ENCODE measurements around the gene M6PR. TPM values are rescaled to one million over a fixed set of nuclear protein-coding genes. Genes with fewer than 3 reads are reported as not detected.

The M6PR gene
- total RNA-seq, result 100 to 1,000 TPM; 226 to 247 TPM
- polyA plus RNA-seq, result 100 to 1,000 TPM; 363 to 502 TPM

- Histone ChIP-seq H3K27ac (ENCODE audit: low read depth, low read length) (peak within 1 kb of the TSS; percentile 96), H3K4me3 (ENCODE audit: low read length in 2 of 2) (peak within 1 kb of the TSS; percentile 96 to 99), H3K36me3 (ENCODE audit: insufficient read depth, low read length) (peaks cover 11% of the 10 kb centered on the region), H3K4me1 (ENCODE audit: insufficient read depth, low read length) (peaks cover 64% of the 10 kb centered on the region), H3K9me3 (ENCODE audit: control insufficient read depth in 1 of 2, low read length in 2 of 2) (no peaks in the 10 kb centered on the region), H3K27me3 (ENCODE audit: insufficient read depth, low read length) (no peaks in the 10 kb centered on the region)
- Mint-ChIP-seq H3K4me1 (peaks cover 51 to 84% (median 65%) of the 10 kb centered on the region in 4 donors), H3K9me3 (peaks cover 0 to 6% (median 0%) of the 10 kb centered on the region in 8 donors), H3K27me3 (no peaks in the 10 kb centered on the region), H3K36me3 (peaks cover 4 to 46% of the 10 kb centered on the region in 2 donors), H3K27ac (peak within 1 kb of the TSS; percentile 87 to 99 (median 95)), H3K4me3 (peak within 1 kb of the TSS; percentile 86 to 97 (median 96))
- peak; percentile 89 to 92 (median 91) for DNase-seq
- ChIA-PET CTCF (ENCODE audit: partially characterized antibody) (interaction anchor here (0.7 to 13.9 kb wide), 29 partner anchors 11 to 405 kb away, joined by 3 to 561 read pairs (median 5); partner anchors contain the start of gene PHC1), POLR2A (ENCODE audit: partially characterized antibody) (interaction anchor here (0.6 to 10.1 kb wide), 27 partner anchors 11 to 758 kb away, joined by 3 to 492 read pairs (median 10); partner anchors contain the start of genes PHC1 and RIMKLB)
- intact Hi-C loops (cut with micrococcal nuclease), result loop anchor here (1.0 to 5.0 kb wide), 8 partner anchors 35 to 305 kb away; partner anchors contain the start of genes KLRG1, PHC1 and RIMKLB
These were observed at the start of gene M6PR for GRCh38 chr12:8949342-8950220. TSS of gene M6PR (minus strand) at chr12:8949645. CDS start at chr12:8946404, 3,241 bp downstream.

DNA sequence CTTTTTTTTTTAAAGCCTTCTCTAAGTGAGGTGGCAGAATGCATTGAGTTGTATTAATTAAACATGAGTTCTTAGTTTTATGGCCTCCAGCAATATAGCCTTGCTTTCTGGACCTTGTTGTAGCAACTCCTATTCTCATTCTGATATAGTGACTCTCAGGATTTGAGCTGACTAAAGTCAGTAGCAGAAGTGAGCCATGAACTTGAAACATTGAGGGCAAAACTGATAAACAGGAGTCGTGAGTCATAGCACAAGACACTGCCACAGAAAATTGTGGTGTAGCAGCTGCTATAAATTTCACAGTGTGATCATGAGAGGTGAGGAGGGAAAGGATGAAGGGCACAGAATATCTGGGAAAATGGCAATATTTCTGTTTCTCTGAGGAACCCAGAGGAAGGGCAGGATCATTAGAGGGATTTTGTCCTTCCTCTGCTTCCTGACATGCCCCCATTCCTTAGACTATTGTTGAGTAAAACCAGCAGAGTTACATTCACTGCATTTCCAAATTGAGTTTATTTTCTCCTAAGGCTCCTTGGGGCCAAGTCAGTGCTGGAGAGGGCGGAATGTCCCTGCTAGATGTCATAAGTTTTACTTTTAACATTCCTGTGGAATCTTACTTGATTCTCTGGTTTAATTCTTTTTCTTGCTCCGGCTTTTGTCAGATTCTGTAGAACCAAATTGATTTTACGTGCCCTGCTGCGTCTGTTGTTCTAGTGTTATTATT, 47.4 kb upstream of the M6PR start:
- H3K4me1 Mint-ChIP-seq, result peaks cover 51 to 82% (median 67%) of the 10 kb centered on the region in 4 donors
- H3K4me3 ChIP-seq (ENCODE audit: low read length in 2 of 2), result no peak overlapping the region
- no peaks in the 10 kb centered on the region for H3K27me3 Mint-ChIP-seq
- peak overlapping the region in 7 of 8 donors; percentile 66 to 95 (median 79) for H3K4me3 Mint-ChIP-seq
- H3K36me3 ChIP-seq (ENCODE audit: insufficient read depth, low read length), result no peaks in the 10 kb centered on the region
- H3K27ac ChIP-seq (ENCODE audit: low read depth, low read length), result peak overlapping the region; percentile 27
- H3K9me3 ChIP-seq (ENCODE audit: control insufficient read depth in 1 of 2, low read length in 2 of 2), result no peaks in the 10 kb centered on the region
- no peaks in the 10 kb centered on the region for H3K27me3 ChIP-seq (ENCODE audit: insufficient read depth, low read length)
- ChIA-PET POLR2A (ENCODE audit: partially characterized antibody) (interaction anchor here (0.6 to 2.8 kb wide), 15 partner anchors 9 to 367 kb away, joined by 3 to 32 read pairs (median 6); partner anchors contain the start of gene M6PR), CTCF (ENCODE audit: partially characterized antibody) (interaction anchor here (0.9 to 3.0 kb wide), 5 partner anchors 10 to 46 kb away, joined by 3 to 13 read pairs (median 4); no protein-coding TSS in a partner anchor)
- H3K4me1 ChIP-seq (ENCODE audit: insufficient read depth, low read length), result peaks cover 80% of the 10 kb centered on the region
- peak overlapping the region; percentile 71 to 93 (median 88) for H3K27ac Mint-ChIP-seq
- intact Hi-C loops (cut with micrococcal nuclease), result loop anchor here (1.0 kb wide), 3 partner anchors 28 to 46 kb away; no protein-coding TSS in a partner anchor
- peak in 4 of 5 donors; percentile 4 to 46 (median 16) for DNase-seq
- peaks cover 0 to 3% (median 0%) of the 10 kb centered on the region in 8 donors for H3K9me3 Mint-ChIP-seq
- H3K36me3 Mint-ChIP-seq, result peaks cover 51 to 66% of the 10 kb centered on the region in 2 donors

GRCh38 chr12:8995021-8995775, 45.8 kb upstream of the M6PR start:
- no peak for DNase-seq
- Mint-ChIP-seq H3K4me1 (peaks cover 45 to 74% (median 61%) of the 10 kb centered on the region in 4 donors), H3K4me3 (peak overlapping the region; percentile 68 to 95 (median 86)), H3K27me3 (no peaks in the 10 kb centered on the region), H3K36me3 (peaks cover 42 to 55% of the 10 kb centered on the region in 2 donors), H3K9me3 (peaks cover 0 to 3% (median 0%) of the 10 kb centered on the region in 8 donors), H3K27ac (peak overlapping the region; percentile 87 to 91 (median 88))
- Histone ChIP-seq H3K4me3 (ENCODE audit: low read length in 2 of 2) (peak overlapping the region in 1 of 2 donors; percentile 12), H3K9me3 (ENCODE audit: control insufficient read depth in 1 of 2, low read length in 2 of 2) (no peaks in the 10 kb centered on the region), H3K36me3 (ENCODE audit: insufficient read depth, low read length) (no peaks in the 10 kb centered on the region), H3K27ac (ENCODE audit: low read depth, low read length) (peak overlapping the region; percentile 27), H3K27me3 (ENCODE audit: insufficient read depth, low read length) (no peaks in the 10 kb centered on the region), H3K4me1 (ENCODE audit: insufficient read depth, low read length) (peaks cover 82% of the 10 kb centered on the region)
- ChIA-PET POLR2A (ENCODE audit: partially characterized antibody) (interaction anchor here (1.3 to 2.8 kb wide), 5 partner anchors 15 to 44 kb away, joined by 4 to 32 read pairs (median 11); partner anchors contain the start of gene M6PR), CTCF (ENCODE audit: partially characterized antibody) (interaction anchor here (1.3 kb wide), 1 partner anchor 12 kb away, joined by 3 read pairs; no protein-coding TSS in a partner anchor)
- intact Hi-C loops (cut with micrococcal nuclease), result no loop called here

DNA sequence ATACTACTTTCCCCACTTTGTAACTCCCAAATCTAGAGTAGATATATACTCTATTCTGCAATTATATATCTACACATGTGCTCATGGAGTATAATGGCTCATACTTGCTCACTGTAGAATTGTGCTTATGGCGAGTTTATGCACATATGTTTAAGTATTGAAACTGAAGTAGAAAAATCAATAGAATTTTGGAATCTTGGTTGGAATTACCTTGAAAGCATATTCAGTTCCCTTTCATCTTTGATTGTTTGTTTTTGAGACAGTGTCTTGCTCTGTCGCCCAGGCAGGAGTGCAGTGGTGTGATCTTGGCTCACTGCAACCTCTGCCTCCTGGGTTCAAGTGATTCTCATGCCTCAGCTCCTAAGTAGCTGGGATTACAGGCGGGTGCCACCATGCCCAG, 44.4 kb upstream of the M6PR start:
- ChIA-PET CTCF (ENCODE audit: partially characterized antibody) (interaction anchor here (1.0 to 1.9 kb wide), 3 partner anchors 41 to 45 kb away, joined by 3 to 6 read pairs (median 6); no protein-coding TSS in a partner anchor), POLR2A (ENCODE audit: partially characterized antibody) (interaction anchor here (0.7 to 3.3 kb wide), 7 partner anchors 13 to 43 kb away, joined by 3 to 23 read pairs (median 4); no protein-coding TSS in a partner anchor)
- Mint-ChIP-seq H3K4me3 (peak overlapping the region; percentile 68 to 95 (median 86)), H3K9me3 (peaks cover 0 to 3% (median 0%) of the 10 kb centered on the region in 8 donors), H3K27me3 (no peaks in the 10 kb centered on the region), H3K27ac (peak overlapping the region in 6 of 7 donors; percentile 87 to 91 (median 88)), H3K36me3 (peaks cover 29 to 46% of the 10 kb centered on the region in 2 donors), H3K4me1 (peaks cover 45 to 73% (median 59%) of the 10 kb centered on the region in 4 donors)
- H3K27ac ChIP-seq (ENCODE audit: low read depth, low read length), result peak overlapping the region; percentile 27
- no peaks in the 10 kb centered on the region for H3K9me3 ChIP-seq (ENCODE audit: control insufficient read depth in 1 of 2, low read length in 2 of 2)
- H3K4me3 ChIP-seq (ENCODE audit: low read length in 2 of 2), result no peak overlapping the region
- H3K36me3 ChIP-seq (ENCODE audit: insufficient read depth, low read length), result no peaks in the 10 kb centered on the region
- intact Hi-C loops (cut with micrococcal nuclease), result no loop called here
- no peaks in the 10 kb centered on the region for H3K27me3 ChIP-seq (ENCODE audit: insufficient read depth, low read length)
- DNase-seq, result no peak
- peaks cover 82% of the 10 kb centered on the region for H3K4me1 ChIP-seq (ENCODE audit: insufficient read depth, low read length)

DNA sequence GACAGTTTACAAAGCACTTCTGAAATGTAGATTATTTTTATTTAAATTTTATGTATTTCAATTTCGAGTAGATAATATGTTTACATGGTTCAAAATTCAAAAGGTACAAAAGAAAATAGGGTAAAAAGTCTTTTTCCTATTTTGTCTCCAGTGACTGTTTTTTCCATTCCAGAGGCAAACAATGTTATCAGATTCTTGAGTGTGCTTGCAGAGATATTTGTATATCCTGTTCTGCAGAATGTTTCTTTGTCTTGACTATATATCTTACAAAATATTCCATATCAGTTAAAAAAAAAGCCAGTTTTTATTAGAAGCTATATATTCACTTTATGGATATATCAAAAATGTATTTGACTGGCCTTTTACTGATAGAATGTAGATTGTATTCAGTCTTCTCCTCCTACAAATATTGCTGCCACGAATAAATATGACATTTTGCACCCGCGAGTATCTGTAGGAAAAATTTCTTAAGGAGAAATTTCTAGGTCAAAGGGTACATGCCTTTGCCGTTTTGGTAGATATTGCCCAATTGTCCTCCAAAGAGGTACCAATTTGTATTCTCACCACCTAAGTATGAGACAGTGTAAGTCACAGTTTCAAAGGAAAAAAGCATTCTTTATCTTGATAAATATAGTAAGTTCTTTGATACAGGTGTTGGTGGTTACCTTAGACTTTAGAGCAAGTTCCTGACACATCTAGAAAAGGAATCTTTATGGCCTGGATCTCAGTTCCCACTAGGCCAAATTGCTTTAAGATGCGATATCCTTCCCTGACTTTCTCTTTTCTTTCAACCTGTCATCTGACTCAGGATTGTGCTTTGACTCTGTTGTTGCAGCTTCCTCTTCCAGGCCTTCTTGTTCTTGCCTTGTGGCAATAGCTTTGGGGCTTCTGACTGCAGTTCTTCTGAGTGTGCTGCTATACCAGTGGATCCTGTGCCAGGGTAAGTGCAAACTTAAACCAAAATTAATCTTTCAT, 42.2 kb upstream of the M6PR start:
- ChIA-PET POLR2A (ENCODE audit: partially characterized antibody) (interaction anchor here (1.0 to 3.3 kb wide), 12 partner anchors 11 to 47 kb away, joined by 3 to 23 read pairs (median 6); partner anchors contain the start of gene M6PR), CTCF (ENCODE audit: partially characterized antibody) (interaction anchor here (0.9 to 2.4 kb wide), 11 partner anchors 22 to 47 kb away, joined by 3 to 19 read pairs (median 4); partner anchors contain the start of gene M6PR)
- Mint-ChIP-seq H3K9me3 (peaks cover 0 to 2% (median under 1%) of the 10 kb centered on the region in 8 donors), H3K27ac (peak overlapping the region; percentile 81 to 95 (median 90)), H3K4me3 (peak overlapping the region; percentile 82 to 95 (median 93)), H3K27me3 (no peaks in the 10 kb centered on the region), H3K4me1 (peaks cover 54 to 77% (median 66%) of the 10 kb centered on the region in 4 donors), H3K36me3 (peaks cover 17 to 33% of the 10 kb centered on the region in 2 donors)
- peak; percentile 20 to 50 (median 24) for DNase-seq
- Histone ChIP-seq H3K4me3 (ENCODE audit: low read length in 2 of 2) (peak overlapping the region in 1 of 2 donors; percentile 40), H3K27ac (ENCODE audit: low read depth, low read length) (peak overlapping the region; percentile 40), H3K9me3 (ENCODE audit: control insufficient read depth in 1 of 2, low read length in 2 of 2) (no peaks in the 10 kb centered on the region), H3K36me3 (ENCODE audit: insufficient read depth, low read length) (no peaks in the 10 kb centered on the region), H3K27me3 (ENCODE audit: insufficient read depth, low read length) (no peaks in the 10 kb centered on the region), H3K4me1 (ENCODE audit: insufficient read depth, low read length) (peaks cover 86% of the 10 kb centered on the region)
- intact Hi-C loops (cut with micrococcal nuclease), result no loop called here

All from CD4-positive, alpha-beta memory T cell (primary cell).